ENCODE data around the gene INSYN1.
"Not testable (repeated sequence)": the region's sequence is repeated elsewhere in the genome, so short reads cannot be mapped to it uniquely, and the experiment has no call there.

INSYN1 gene

DNA sequence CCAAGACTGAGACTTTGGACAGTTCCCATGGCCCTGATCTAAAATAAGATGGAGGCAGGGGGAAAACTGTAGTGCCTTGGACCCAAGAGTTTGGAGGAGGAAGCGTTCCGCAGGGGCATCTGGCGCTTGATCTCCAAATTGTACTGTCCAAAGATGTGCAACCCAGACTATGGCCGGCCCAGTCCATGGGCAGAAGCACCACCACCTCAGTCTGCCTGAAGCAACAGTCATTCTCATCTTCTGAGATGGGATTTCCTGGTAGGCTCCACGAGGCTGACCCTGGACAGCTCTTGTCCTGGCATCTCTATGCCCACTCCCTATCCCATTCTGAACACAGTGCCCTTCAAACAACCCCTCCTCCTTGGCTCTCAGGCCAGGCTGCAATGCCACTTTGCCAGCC is 3.6 kb downstream of the INSYN1 start:
- no peak for DNase-seq (ENCODE audit: low spot score)

GRCh38 chr15:73748730-73749129 is 4.4 kb downstream of the INSYN1 start:
- DNase-seq (ENCODE audit: low spot score): no peak

GRCh38 chr15:73747847-73748590 is 5.1 kb downstream of the INSYN1 start:
- no peak for DNase-seq (ENCODE audit: low spot score)

GRCh38 chr15:73746883-73747282 is 6.3 kb downstream of the INSYN1 start:
- DNase-seq (ENCODE audit: low spot score): peak; percentile 38

DNA sequence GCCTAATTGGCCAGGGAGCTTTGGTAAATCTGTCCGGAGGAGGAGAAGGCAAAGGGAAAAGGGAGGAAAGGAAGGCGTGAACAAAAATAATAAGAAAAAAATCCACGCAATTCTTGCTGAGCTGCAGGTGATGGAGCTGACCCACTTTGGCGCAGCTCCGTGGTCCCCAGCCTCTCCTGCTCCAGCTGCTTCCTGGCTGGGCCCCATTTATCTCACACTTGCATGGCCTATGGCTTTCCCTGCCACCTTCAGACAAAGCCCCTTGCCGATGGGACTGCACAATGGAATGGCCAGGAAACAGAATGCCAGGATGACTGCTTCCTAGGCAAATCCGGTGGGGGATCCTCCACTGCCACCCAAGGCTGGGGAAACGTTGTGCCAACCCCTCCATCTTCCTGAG is 6.9 kb downstream of the INSYN1 start:
- DNase-seq (ENCODE audit: low spot score): no peak

GRCh38 chr15:73745073-73745472 is 8.1 kb downstream of the INSYN1 start:
- no peak for DNase-seq (ENCODE audit: low spot score)

- DNase-seq (ENCODE audit: low spot score): no peak
Observed at GRCh38 chr15:73744293-73744692, 8.9 kb downstream of the INSYN1 start.

DNA sequence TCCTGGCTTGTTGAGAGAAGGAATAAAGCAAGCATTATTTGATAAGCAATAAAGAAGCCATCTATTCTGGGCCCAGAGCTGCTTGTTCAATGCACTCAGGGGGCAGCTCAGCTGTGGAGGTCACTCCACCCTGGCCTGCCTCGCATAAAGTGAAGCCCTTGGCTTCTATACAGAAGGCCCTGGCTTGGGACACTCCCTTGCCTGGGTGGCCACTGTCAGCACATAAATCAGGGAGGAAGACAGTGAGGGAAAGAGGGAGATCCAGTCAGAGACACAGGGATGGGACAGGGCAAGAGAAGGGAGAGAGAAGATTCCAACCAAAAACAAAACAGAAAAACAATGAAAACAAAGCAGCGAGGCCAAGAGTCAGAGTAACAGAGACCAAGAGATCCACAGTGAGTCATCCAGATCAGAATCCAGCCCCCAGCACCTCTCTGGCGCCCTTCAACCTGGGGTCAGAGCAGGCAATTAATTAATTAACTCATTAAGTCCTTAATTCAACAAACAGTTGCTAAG is 11.8 kb downstream of the INSYN1 start:
- DNase-seq (ENCODE audit: low spot score): peak; percentile 61

DNA sequence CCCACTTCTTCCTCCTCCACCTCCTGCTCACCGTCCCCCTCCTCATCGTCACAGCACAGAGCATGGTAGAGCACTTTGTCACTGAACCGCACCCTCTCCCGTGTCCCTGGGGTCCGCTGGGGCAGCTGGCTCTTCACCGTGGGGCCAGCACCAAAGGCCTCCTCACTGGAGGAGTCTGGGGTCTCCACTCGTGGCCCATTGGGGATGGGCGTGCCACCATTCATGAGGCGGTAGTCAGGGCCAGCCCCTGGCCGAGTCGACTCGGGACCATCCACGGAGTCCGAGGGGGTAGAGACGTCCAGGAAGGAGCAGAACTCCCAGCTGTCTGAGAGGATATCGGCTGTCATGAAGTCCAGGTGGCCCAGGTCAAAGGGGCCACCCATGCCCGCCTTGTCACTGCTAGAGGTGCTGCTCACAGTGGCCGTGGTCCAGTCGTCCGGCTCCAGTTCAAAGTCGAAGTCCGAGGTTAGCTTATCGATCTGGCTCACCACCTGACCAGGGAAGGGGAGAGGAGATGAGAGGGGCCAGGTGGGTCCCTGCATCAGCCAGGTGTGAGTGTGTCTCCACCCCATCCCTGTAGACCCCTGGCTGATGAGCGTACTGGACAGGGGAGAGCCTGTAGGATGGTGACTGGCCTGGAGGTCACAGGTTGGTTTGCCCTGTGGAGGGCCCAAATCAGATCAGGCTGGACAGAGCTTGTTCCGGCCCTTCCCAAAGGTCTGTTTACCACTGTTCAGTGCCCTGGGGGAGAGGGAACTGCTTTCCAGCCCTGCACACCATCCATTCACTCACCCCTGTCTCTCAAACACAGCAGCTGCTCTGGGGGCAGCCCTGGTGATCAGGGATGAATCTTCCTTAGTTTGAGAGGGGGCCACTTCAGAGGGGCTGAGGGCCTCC is 12.8 kb downstream of the INSYN1 start:
- DNase-seq (ENCODE audit: low spot score): no peak

GRCh38 chr15:73737535-73737934 is 15.6 kb downstream of the INSYN1 start:
- no peak for DNase-seq (ENCODE audit: low spot score)

DNA sequence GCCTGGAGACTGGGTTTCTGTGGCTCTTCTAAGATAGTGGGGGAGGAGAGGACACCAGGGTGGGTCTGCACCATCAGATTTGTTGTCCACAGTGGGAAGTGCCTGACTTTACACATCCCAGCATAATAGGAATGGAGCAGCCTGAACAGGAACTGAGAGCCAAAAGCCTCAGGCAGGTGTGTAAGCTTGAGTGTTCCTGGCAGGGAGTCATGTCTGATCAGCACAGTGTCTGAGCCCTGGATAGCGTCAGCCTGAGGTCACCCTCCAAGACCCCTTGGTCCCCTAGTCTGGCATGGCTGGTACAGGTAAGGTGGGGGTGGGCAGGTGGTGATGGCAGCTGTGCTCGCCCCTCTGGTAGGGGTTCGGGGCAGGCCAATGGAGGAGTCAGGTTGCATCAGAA is 20.2 kb downstream of the INSYN1 start:
- DNase-seq (ENCODE audit: low spot score): no peak

DNA sequence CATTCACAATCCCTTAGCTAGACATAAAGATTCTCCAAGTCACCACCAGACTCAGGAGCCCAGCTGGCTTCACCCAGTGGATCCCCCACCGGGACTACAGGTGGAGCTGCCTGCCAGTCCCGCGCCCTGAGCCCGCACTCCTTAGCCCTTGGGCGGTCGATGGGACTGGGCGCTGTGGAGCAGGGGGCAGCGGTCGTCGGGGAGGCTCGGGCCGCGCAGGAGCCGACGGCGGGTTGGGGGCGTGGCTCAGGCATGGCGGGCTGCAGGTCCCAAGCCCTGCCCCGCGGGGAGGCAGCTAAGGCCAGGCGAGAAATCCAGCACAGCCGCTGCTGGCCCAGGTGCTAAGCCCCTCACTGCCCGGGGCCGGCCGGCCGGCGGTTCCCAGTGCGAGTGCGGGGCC is 21.1 kb downstream of the INSYN1 start:
- DNase-seq (ENCODE audit: low spot score): not testable (repeated sequence)

- peak; percentile 68 for DNase-seq (ENCODE audit: low spot score)
Observed at GRCh38 chr15:73727330-73727976, 25.7 kb downstream of the INSYN1 start.

GRCh38 chr15:73724212-73724611 is 28.9 kb downstream of the INSYN1 start:
- DNase-seq (ENCODE audit: low spot score): no peak

DNA sequence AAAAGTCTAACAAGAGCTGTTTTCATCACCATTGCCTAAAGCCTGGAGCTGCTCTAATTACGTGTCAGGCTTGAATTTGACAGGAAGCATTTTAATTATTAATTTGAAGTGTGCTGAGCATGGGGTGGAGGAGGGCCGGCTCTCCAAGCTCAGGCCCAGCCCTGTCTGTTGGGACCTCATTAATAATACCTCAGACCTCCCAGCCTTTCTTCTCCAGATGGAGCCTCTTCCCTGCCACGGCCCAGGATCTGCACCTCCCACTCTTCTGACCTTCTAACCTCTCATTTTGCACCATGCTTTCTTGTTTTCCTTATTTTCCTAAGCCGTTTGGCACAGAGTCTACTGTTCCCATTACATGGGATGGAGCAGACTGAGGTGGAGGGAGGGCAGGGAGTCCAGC is 30.0 kb downstream of the INSYN1 start:
- no peak for DNase-seq (ENCODE audit: low spot score)

GRCh38 chr15:73722425-73722824 is 30.7 kb downstream of the INSYN1 start:
- DNase-seq (ENCODE audit: low spot score): no peak

- no peak for DNase-seq (ENCODE audit: low spot score)
Observed at GRCh38 chr15:73718694-73719093, 34.5 kb downstream of the INSYN1 start.

- DNase-seq (ENCODE audit: low spot score): no peak
Observed at GRCh38 chr15:73717802-73718201, 35.3 kb downstream of the INSYN1 start.

DNA sequence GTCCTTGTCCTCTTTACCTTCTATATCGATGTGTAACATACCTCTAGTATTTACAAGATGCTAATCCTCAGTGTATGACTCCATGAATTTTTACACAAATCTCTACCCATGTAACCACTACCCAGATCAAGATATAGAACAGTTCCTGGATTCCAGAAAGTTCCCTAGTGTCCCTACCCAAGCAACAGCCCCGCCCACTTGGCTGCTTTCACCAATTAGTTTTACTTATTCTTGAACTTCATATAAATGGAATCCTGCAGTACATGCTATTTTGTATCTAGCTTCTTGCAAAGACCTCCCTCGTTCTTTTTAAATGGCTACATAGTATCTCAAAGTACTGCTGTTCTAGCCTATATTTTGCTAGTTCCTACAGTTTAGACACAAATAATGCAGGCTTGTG is 35.9 kb downstream of the INSYN1 start:
- no peak for DNase-seq (ENCODE audit: low spot score)

- DNase-seq (ENCODE audit: low spot score): no peak
Observed at GRCh38 chr15:73716417-73716816, 36.7 kb downstream of the INSYN1 start.

- DNase-seq (ENCODE audit: low spot score): no peak
Observed at GRCh38 chr15:73715417-73715816, 37.7 kb downstream of the INSYN1 start.

- DNase-seq (ENCODE audit: low spot score): no peak
Observed at GRCh38 chr15:73714695-73715301, 38.4 kb downstream of the INSYN1 start.
